Stimulated activated CD4-positive, alpha-beta T cell treated with anti-CD3 and anti-CD28 coated beads, Interleukin-2, amount 100 ng/mL, for 24 hours (primary cell): ENCODE measurements around the gene SLC1A2.

Experiments used
- DNase-seq, 2 donors: peaks; one replicate each; pipeline ENCODE4 v3.0.0-alpha.2; 2020

The SLC1A2 gene

DNA sequence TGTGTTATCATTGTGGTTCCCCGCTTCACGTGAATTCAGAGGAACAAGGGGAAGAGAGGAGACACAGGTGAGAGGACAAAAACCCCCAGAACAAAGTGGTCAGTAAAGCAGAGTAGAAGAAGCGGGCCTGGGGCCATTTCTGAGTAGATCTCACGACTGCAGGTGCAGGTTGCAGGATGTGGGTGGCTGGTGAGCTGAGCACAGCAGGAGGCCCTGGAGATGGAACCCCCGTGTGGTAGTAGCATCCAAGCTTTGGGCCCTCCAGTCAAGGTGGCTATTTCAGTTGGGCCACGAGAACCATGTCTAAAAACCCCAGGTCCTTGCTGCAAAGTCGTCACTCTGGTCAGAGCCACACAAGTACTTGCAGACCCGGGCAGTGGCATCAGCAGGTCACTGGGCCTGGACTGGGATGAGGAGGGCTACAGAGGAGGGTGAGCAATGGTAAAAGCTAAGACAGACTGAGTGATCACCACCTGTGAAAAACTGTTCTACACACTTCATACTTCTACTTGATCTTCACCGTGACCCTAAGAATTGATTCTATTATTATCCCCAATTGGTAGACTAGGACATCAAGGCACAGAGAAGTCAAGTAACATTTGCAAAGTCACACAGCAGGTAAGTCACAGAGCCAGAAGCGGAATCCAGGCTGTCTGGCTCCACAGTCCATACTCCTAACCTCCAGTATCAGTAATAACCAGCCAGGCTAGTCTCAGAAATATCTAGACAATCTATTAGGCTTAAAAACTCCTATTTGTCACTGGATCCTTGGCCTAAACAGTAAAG is 43.8 kb downstream of the SLC1A2 start:
- DNase-seq: no peak

GRCh38 chr11:35373284-35373933 is 45.9 kb downstream of the SLC1A2 start:
- DNase-seq: no peak

DNA sequence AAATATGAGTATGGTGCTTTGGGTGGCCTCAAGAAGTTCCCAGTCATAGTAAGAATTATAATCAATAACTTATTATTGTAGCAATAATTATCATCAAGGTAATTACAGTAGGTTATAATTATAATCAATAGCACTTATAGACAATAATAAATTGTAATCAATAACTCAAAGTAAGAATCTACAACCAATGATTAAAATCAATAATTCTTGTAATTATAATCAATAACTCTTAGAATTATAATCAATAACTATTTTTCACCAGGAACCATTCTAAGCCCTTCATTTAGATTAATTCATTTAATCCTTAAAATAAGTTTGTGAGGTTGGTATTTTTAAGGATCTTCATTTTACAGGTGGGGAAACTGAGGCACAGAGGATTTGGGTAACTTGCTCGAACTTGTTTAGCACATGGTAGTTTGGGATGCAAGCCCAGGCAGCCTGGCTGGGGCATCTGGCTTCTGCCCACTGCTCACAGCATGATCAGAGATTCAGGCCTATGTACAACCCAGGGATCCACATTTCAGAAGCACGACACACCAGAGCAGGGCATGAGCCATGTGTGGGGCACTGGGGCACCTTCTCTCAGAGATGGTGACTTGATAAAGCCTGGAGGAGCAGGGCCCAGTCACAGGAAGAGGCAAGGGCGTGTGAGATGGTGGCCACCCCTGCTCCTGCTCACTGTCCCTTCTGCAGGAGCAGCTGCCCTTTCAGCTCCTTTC is 46.6 kb downstream of the SLC1A2 start:
- no peak for DNase-seq

- no peak for DNase-seq
Measured at GRCh38 chr11:35367491-35367890, 51.9 kb downstream of the SLC1A2 start.

GRCh38 chr11:35366798-35367197 is 52.6 kb downstream of the SLC1A2 start:
- no peak for DNase-seq

DNA sequence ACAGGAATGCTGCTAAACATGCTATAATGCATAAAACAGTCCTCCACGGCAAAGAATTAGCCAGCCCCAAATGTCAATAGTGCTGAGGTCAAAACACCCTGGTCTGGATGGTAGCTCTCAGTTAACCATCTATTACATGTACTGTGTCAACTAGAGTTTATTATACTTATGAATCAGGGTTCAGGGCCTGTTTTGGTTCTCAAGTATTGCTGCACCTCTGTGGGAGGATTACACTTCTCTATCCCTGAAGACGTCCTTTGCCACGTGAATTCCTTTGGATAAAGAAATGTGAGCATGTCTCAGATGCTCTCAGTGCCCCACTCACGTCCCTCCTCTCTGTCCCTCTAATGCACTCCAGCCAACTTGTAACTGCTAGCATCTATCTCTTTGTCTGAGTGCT is 53.4 kb downstream of the SLC1A2 start:
- DNase-seq: no peak

DNA sequence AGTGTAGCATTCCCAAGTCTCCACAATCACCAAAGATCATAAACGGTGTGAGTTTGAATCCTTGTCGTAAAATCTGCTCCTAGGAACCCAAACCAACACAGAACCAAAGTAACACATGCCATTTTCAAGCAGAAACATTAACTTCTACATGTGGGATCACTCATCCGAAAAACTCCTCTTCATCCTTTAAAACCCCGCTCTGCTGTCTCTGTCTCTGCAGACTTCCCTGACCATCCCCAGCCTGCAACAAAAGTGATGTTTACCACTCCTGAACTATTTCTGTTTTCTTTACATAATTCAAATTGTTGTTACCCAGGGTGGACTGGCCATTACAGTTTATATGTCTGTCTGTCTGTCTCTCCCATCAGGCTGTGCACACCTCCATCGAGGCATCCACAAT is 54.0 kb downstream of the SLC1A2 start:
- no peak for DNase-seq

DNA sequence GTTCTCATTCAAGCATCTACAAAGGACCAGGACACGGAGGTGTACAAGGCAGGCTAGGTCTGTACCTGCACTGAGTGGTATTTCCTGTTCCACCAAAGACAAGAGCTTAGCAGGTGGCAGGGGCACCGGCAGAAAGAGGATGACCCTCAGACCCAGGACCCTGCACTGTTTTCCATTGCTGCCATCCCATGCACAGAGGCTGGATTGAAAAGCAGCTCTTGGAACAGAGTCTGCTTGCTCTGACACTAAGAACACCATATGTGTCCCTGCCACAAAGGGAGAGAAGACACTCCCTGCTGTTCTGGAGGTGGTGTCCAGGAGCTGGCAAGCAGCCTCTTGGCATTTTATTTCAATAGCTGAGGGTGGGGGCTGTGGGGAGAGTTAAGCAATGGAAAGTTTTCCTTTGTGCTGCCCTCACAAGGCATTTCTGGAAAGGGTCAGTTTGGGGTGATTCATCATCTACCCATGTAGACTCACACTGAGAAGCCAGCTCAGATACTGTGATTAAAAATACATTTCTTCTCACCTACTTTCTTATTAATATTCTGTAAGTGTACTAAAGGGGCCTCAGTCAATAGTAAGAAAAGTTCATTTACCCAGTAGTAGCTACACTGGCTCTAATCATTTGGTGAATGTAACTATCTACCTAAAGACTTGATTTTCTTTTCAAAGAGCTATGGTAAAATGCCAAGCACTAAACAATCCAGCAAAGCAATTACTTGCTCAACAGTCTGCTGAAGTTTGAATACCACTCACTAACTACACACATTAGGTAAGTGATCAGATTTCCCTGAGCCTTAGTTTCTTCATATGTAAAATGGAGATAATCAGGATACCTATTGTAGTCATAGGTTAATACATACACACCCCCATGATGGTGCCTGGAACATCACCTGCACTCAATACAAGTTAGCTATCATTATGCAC is 55.2 kb downstream of the SLC1A2 start:
- DNase-seq: no peak

DNA sequence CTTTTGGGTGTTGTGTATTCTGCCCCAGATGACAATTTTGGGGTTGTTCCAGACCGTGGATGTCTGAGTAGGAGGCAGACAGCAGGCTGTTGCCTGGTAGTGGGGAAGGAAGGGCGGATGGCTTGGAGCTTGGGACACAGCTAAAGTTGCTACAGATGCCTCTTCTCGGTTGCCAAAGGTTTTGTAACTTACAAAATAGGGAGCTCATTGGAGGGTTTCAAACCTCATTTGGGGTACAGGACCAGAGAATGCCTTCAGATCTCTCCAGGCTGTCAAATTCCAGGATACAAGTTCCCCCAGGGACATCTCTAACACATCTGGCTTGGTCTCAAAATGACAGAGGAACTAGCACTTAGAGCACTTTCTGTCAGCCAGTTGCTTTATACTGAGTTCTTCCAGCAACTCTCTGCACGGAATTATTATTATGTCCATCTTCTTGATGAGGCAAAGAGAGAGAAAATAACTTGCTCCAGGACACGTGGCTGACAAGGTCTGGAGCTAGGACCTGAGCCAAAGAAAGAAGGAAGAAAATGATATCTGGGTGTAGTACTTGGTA is 56.0 kb downstream of the SLC1A2 start:
- no peak for DNase-seq

- DNase-seq: no peak
Measured at GRCh38 chr11:35362521-35362980, 56.8 kb downstream of the SLC1A2 start.

- DNase-seq: no peak
Measured at GRCh38 chr11:35360055-35360530, 59.3 kb downstream of the SLC1A2 start.

- DNase-seq: no peak
Measured at GRCh38 chr11:35359321-35360054, 59.9 kb downstream of the SLC1A2 start.

- DNase-seq: no peak
Measured at GRCh38 chr11:35358391-35358790, 61.0 kb downstream of the SLC1A2 start.

DNA sequence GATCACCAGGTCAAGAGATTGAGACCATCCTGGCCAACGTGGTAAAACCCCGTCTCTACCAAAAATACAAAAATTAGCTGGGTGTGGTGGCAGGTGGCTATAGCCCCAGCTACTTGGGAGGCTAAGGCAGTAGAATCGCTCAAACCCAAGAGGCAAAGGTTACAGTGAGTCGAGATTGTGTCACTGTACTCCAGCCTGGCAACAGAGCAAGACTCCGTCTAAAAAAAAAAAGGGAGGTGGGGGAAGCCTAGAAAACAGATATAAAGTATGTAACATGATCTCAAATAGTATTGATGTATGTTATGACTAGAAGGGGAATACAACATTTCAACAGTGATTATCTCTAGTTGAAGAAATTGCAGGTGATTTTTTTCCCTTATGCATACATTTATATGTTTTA is 61.4 kb downstream of the SLC1A2 start:
- DNase-seq: no peak

GRCh38 chr11:35355102-35355749 is 64.1 kb downstream of the SLC1A2 start:
- no peak for DNase-seq

DNA sequence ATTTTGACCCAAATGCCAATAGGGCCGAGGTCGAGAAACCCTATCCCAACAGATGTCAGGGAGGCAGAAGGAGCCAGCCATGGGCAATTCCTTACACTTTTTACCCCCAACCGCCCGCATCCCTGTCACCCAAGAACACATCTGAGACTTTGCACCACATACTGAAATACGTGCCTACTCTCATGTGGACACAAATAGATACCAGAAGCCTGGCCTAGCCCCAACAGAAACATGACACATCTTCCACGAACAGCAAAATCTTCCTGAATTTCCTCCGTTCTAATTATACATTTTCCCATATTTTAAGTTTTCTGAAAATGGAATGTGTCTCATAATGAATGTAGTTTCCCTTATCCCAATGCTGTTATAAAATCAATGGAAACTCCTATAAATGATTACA is 64.7 kb downstream of the SLC1A2 start:
- DNase-seq: no peak

- DNase-seq: no peak
Measured at GRCh38 chr11:35352077-35352888, 67.1 kb downstream of the SLC1A2 start.

- no peak for DNase-seq
Measured at GRCh38 chr11:35349897-35350296, 69.5 kb downstream of the SLC1A2 start.

DNA sequence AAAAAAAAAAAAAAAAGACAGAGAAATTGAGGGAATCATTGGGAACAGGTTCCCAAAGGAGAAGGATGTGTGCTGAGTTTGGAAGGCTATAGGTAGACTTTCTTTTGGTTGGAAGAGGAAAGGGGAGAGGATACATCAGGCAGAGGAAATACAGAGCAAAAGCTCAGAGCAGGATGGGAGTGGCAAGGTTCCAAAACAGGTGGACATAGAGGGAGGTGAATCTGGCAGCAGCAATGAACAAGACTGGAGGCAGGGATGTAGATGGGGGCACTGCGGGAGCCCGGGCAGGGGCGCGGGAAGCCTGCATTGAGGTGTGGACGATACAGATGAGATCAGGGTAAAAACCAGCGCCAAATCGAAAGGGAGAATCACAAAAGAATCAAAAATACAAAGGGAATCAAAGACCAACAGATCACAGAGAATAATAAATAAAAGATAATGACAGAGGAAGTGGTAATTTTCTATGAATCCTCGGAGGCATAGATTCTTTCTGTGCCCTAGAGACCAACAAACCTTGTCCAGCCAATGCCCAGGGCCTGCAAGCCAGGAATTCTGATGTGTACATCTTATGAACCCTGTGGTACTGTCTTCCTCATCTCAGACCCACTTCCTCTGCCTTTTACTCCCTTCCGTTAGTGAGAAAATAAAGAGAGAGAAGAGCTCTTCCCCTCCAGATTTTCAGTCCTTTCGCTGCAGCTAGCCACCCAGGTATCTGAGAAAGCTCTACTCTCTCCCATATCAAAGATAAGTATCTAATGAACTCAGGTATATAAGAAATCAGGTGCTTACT is 70.3 kb downstream of the SLC1A2 start:
- DNase-seq: no peak
